Activated CD8-positive, alpha-beta memory T cell treated with anti-CD3 and anti-CD28 coated beads for 24 hours (primary cell): ENCODE data around the gene TBC1D1.
A peak's percentile ranks its signal among the peaks of the same experiment; 100 is the strongest.
"Not testable (repeated sequence)": the region's sequence is repeated elsewhere in the genome, so short reads cannot be mapped to it uniquely, and the experiment has no call there.

ENCODE experiments used
- DNase-seq: peaks from one replicate; pipeline ENCODE4 v3.0.0-alpha.2; 2020

Gene TBC1D1

GRCh38 chr4:37889849-37890800, 759 bp upstream of the TBC1D1 start:
- DNase-seq = no peak

- peak; percentile 88 for DNase-seq
Measured at GRCh38 chr4:37891260-37892159, 626 bp downstream of the TBC1D1 start.

GRCh38 chr4:37892641-37893040, 1.8 kb downstream of the TBC1D1 start:
- DNase-seq = peak; percentile 74

GRCh38 chr4:37893164-37893563, 2.3 kb downstream of the TBC1D1 start:
- DNase-seq = no peak

GRCh38 chr4:37895271-37895670, 4.4 kb downstream of the TBC1D1 start:
- DNase-seq = no peak

GRCh38 chr4:37896206-37896860, 5.4 kb downstream of the TBC1D1 start:
- no peak for DNase-seq

- no peak for DNase-seq
Measured at GRCh38 chr4:37902212-37902611, 11.3 kb downstream of the TBC1D1 start.

- DNase-seq = no peak
Measured at GRCh38 chr4:37902738-37903693, 12.1 kb downstream of the TBC1D1 start.

GRCh38 chr4:37903901-37904300, 13.0 kb downstream of the TBC1D1 start:
- no peak for DNase-seq

- DNase-seq = no peak
Measured at GRCh38 chr4:37904824-37905223, 13.9 kb downstream of the TBC1D1 start.

- no peak for DNase-seq
Measured at GRCh38 chr4:37905533-37906169, 14.8 kb downstream of the TBC1D1 start.

- DNase-seq = no peak
Measured at GRCh38 chr4:37908488-37909331, 17.8 kb downstream of the TBC1D1 start.

GRCh38 chr4:37909332-37910090, 18.6 kb downstream of the TBC1D1 start:
- no peak for DNase-seq

GRCh38 chr4:37910091-37910486, 19.2 kb downstream of the TBC1D1 start:
- DNase-seq = no peak

GRCh38 chr4:37914539-37914938, 23.7 kb downstream of the TBC1D1 start:
- no peak for DNase-seq

- DNase-seq = no peak
Measured at GRCh38 chr4:37917388-37917787, 26.5 kb downstream of the TBC1D1 start.

GRCh38 chr4:37918653-37919052, 27.8 kb downstream of the TBC1D1 start:
- DNase-seq = no peak

GRCh38 chr4:37922328-37922727, 31.4 kb downstream of the TBC1D1 start:
- DNase-seq = no peak

- DNase-seq = not testable (repeated sequence)
Measured at GRCh38 chr4:37923089-37923488, 32.2 kb downstream of the TBC1D1 start.

GRCh38 chr4:37924946-37925345, 34.1 kb downstream of the TBC1D1 start:
- no peak for DNase-seq
